GM13977 (cell line): ENCODE results near the gene EEIG1.

Experiments used
- DNase-seq: peaks from one replicate; pipeline ENCODE4 v3.0.0; 2012; ENCODE audit warnings: low spot score
- in situ Hi-C: fragments of 300-500 bp; cut with MboI; formaldehyde crosslinking; loops from one replicate; pipeline ENCODE4 v1.12.0; 2022; ENCODE audit warnings: low sequenced_read_pairs, low pct_unique_long_range_greater_than_20kb, mixed read lengths, inconsistent platforms; ENCODE audit not compliant: unreplicated experiment
- TF ChIP-seq, protein P1 (sequence below): IDR thresholded peaks from 2 replicates; pipeline ENCODE4 v1.5.1; 2012; ENCODE audit warnings: mild to moderate bottlenecking, control low read depth; ENCODE audit not compliant: insufficient read depth; ENCODE audit errors: extremely low read depth, missing control alignments

Gene EEIG1

DNA sequence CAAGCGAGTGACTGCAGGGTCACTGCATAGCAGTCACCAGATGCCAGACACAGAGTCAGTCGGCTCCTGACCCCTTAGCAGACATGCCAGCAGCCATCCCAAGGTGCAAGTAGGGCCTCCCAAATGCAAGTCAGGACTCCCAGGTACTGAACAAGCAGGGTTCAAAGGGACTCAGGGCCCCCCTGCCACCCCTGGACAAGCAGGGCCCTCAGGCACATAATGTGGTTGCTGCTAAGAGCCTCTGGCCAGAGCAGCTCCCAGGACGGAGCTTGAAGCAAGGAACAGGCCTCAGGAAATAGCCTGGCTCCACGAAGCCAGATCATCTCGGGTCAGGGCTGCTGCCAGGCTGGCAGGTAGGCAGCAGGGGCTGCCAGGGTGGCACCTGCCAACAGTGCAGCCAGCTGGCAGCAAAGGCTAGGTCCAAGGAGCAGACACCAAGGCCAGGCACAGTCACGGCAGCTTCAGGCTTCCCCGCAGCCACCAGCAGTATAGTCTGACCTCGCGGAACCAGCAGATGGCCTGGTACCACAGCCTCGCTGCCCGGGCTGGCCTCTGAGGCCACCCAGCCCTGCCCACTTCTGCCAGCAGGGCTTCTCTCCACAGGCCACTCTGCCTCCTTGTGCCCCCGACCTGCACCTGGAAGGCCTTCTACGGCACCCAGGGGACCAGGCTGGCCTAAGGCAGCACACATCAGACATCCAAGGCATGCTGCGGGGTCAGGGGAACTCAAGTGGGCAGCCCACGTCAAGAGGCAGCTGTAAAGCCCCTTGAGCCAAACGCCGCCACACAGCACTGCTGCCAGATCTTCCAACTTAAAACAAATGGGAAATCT lies 7.4 kb downstream of the EEIG1 start:
- no peak for DNase-seq

DNA sequence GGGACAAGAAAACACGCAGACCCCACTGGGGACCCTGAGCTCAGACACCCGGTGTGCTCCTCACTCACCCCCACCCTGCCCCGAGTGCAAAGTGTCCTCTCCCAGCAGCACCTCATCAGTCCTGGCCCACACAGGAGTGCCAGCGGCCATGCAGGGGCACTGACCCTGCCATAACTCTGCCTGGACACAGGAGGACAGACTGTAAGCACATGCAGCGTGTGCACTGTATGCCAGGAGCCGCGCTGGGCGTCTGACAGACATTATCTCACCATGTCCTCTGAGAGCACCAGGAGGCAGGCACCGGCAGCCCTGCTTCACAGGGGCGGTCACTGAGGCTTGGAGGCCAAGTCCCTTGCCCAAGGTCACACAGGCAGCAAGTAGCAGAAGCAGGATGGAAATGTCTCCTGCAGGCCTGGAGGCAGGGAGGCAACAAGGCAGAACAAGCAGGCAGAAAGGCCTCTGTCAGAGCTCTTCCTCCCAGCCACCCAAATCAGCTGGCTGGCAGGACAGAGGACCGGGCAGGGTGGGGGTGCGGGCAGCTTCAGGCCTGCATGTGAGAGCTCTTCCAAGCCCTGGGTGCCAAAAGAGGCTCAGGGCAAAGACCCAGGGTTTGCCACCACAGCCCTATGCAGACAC lies 8.4 kb downstream of the EEIG1 start:
- in situ Hi-C loops = no loop called here
- TF ChIP-seq, protein P1, sequence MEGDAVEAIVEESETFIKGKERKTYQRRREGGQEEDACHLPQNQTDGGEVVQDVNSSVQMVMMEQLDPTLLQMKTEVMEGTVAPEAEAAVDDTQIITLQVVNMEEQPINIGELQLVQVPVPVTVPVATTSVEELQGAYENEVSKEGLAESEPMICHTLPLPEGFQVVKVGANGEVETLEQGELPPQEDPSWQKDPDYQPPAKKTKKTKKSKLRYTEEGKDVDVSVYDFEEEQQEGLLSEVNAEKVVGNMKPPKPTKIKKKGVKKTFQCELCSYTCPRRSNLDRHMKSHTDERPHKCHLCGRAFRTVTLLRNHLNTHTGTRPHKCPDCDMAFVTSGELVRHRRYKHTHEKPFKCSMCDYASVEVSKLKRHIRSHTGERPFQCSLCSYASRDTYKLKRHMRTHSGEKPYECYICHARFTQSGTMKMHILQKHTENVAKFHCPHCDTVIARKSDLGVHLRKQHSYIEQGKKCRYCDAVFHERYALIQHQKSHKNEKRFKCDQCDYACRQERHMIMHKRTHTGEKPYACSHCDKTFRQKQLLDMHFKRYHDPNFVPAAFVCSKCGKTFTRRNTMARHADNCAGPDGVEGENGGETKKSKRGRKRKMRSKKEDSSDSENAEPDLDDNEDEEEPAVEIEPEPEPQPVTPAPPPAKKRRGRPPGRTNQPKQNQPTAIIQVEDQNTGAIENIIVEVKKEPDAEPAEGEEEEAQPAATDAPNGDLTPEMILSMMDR = no peak
- no peak for DNase-seq

More for the DNA sequence above, 7.4 kb downstream of the EEIG1 start:
- in situ Hi-C loops = no loop called here
- TF ChIP-seq, protein P1 = no peak

DNA sequence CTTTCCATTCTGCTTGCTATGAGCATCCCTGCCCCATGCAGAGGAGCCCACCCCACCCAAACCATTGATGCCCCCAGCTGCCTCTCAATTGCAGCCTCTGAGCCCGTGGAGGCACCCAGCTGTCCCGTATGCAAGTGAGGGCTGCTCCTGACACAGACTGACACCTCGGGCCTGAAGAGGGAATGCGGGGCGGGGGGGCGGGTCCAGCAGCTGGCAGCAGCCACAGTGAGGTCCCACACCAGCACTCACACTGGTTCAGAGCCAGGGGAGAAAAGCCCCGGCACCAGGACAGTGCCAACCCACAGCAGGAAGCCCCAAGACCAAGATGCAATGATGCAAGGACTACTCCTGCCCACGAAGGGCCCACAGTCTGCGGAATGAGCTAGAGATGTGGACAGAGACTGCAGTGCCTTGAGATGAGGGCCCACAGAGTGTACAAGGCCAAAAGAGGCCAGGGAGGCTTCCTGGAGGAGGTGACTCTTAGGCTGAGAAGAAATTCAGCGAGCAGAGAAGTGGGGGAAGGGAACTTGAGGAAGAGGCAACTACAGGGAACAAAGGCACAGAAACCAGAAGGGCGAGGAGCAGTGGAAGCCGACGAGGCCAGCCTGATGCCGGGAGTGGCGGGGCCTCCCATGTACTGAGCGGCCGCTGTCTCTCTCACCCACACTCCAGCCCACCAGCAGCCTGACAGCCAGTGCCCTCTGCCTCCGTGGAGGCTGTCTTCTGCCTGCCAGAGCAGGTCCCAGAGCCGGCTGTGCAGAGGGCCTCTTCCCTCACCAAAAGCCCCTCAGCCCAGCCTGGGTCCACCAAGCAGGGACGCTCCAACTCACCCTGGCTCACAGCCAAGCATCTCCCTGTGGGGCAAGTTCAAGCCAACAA lies 9.2 kb downstream of the EEIG1 start:
- in situ Hi-C loops = no loop called here
- DNase-seq = no peak
- TF ChIP-seq, protein P1 = no peak

DNA sequence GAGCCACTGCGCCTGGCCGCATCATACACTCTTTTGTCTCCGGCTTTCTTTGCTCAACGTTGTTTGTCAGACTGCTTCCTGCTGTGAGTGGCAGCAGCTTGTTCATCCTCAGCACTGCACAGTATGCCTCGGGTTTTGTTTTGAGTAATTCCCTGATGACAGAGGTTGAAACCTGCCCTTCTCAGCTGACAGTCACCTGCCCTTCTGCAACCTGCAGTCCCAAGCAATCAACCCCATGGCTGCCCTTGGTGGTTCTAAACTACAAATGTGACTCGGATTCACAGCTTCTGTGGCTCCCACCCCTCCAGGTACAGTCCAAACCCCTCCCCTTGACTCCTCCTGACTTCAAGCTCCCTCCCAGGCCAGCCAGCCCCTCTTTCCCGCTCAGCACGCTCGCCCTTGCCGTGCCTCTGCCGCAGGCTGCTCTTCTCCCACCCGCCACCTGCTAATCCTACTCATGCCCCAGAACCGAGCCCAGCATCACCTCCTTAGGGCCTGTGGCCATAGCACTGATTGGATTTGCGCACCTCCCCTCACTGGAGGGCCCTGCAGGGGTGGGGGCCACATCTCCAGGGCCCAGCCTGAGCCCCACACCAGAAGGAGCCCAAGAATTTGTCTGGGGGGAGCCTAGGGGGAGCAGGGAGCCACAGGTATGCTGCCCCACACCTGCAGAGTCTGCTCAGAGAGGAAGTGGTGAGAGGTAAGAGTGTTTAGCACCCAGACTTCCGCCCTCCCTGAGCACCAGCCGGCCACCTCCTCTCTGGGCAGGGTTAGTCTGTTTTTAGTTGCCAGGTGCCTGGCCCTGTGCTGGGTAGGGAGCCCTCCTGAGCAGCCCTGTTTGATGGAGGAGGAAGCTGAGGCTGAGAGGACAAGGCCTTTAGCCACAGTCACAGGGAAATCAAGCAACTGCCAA lies 10.1 kb downstream of the EEIG1 start:
- peak; percentile 95 for DNase-seq
- TF ChIP-seq, protein P1 = no peak
- in situ Hi-C loops = no loop called here

DNA sequence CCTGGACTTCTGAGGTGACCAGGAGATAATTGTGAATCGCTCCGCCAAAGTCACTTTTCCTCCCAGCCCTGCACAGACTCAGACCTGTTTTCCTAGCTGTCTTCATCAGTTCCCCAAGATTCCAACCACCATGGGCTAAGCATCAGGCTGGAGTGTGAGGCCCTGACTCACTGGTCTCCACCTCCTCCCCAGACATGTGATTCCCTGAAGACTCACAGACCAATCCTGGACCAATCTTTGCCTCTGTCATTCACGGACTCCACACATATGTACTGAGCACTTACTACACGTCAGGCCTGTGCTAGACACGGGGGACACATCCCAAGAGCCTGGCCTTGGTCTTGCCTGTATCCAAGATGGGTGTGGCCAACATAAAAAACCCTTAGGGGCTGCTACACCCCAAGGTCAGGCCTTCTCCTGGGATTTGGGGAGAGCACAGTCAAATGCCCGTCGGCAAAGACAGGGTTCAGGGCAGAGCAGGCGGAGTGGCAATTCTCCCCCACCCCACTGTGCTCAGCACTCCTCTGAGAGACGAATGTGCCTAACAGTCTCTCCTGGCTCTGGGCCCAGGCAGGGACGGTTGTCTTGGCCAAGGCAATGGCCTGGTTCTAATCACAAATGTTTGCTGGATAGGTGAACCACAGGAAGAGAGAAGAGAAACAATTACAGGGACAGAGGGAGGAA lies 11.9 kb downstream of the EEIG1 start:
- in situ Hi-C loops = no loop called here
- TF ChIP-seq, protein P1 = no peak
- DNase-seq = no peak
